T-helper 1 cell treated with Interleukin-12 subunit alpha and Interleukin-12 subunit beta and Interleukin-4 antibody, amounts not matched to agents 30 ng/mL and 1 ng/mL, for 36 hours (primary cell): ENCODE measurements around the gene PRRG4. TPM values are rescaled to one million over a fixed set of nuclear protein-coding genes. Genes with fewer than 3 reads are reported as not detected.
"Not testable (repeated sequence)": the region's sequence is repeated elsewhere in the genome, so short reads cannot be mapped to it uniquely, and the experiment has no call there.

Experiments used
- intact Hi-C: fragments of 100-400 bp; cut with micrococcal nuclease; formaldehyde crosslinking; loops from one replicate; pipeline ENCODE4 v1.15.1; 2024
- total RNA-seq: library from RNA; stranded (reverse); gene quantifications from 2 replicates; pipeline ENCODE4 v1.2.3, GENCODE V29; 2022

The PRRG4 gene
- total RNA-seq, 1 donor from 2014 or later = 0.74 TPM

GRCh38 chr11:32829157-32829679 lies 509 bp upstream of the PRRG4 start:
- intact Hi-C loops = loop anchor here (2.0 to 5.0 kb wide), 4 partner anchors 64 to 333 kb away; partner anchors contain the start of genes CSTF3, EIF3M and QSER1

- intact Hi-C loops = no loop called here
Measured at GRCh38 chr11:32830413-32830738, 649 bp downstream of the PRRG4 start.

DNA sequence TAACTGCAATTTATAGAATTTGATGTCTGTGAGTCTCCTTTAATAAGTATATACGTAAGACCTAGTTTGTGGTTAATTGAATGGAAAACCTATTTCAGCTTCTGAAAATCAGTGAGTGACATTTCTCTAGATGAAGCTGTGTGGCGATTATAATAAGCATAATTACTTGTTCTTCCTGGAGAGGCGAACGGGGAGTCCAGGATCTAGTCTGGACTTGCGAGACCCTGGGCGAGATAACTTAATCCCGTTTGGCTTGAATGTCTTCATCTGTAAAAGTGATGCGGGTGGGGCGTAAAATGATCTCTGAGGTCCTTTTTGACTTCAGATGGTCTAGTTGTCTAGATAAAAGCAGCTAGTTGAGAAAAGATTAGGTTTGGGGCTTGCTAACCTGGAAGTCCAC lies 1.1 kb downstream of the PRRG4 start:
- intact Hi-C loops = no loop called here

DNA sequence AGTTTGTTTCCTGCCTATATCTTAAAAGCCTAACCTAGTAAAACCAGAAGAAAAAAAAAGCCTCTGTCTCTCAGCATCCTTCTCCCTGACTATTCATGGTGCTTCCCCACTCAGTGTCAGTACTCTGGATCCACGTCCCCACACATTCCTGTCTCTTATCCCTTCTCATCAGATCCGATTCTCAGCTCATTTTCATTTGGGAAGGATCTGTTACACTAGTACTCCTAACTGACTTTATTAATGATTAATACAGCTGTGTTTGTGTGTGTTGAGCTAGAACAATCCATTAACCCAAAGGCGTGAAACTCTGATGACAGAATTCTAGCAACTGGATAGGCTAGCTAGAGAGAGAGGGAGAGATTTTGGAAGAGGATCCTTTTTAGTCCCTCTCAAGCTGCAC lies 1.5 kb downstream of the PRRG4 start:
- intact Hi-C loops = no loop called here

DNA sequence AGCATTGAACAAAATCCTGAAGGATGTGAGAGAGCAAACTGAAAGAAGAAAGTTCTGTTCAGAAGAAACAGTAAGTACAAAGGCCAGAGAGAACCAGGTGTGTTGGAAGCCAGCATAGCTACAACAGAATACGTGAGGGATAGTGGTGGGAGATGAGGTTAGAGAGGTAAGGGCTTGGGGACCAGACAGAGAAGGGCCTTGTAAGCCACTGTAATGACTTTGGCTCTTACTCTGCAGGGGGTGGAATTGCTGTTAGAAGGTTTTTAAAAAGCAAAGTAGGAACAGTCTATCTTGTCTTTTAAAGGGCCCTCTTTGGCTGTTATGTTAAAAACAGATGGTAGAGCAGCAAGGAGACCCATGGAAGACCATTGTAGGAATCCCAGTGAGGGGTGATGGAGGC lies 4.2 kb downstream of the PRRG4 start:
- intact Hi-C loops = no loop called here

DNA sequence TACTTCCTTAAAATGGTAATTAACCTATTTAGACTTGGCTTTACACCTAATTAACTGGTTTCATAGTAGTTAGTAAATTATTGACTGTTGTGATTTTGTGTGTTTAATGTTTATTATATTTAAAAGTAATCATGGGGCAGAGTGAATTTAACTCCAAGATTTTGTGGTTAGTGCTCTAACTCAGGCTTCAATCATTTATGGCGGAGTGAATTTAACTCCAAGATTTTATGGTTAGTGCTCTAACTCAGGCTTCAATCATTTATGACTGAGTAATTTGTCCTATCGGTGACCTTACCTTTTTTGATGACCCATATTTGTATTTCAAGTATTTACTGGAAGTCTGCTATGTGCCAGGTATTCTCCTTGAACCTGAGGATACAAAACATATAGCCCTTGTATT lies 7.2 kb downstream of the PRRG4 start:
- intact Hi-C loops = no loop called here

DNA sequence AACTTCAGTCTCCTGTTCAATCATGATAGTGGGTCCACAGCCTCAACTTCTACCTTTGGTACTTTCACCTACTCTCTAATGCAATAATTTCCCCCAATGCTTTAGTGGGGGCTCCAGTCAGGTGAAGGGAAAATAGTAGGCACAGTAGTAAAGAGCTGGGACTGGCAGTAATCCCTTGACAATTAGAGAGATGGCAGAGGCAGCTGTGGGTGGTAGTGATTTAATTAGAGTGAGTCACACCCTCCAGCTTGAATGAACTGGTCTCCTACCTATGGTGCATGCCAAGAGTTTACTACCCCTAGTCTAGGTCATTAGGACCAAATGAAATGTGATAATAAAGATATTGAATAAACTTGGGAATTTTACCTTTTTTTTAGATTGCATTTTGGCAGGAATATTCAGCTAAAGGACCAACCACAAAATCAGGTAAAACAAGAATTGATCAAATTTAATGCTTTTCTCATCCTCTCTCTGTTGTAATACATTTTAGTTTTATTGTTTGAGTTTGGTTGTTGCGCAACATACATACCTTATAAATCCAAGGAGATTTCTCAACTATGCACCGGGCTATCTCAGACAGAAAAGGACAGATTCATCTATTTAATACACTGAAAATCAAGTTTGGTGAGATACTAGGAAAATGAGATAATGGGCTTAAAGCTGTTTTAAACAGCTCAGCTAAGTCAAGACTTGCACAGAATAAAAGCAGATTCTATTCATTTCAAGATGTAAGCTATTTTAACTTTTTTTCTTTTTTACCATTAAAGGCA lies 9.0 kb downstream of the PRRG4 start:
- intact Hi-C loops = no loop called here

DNA sequence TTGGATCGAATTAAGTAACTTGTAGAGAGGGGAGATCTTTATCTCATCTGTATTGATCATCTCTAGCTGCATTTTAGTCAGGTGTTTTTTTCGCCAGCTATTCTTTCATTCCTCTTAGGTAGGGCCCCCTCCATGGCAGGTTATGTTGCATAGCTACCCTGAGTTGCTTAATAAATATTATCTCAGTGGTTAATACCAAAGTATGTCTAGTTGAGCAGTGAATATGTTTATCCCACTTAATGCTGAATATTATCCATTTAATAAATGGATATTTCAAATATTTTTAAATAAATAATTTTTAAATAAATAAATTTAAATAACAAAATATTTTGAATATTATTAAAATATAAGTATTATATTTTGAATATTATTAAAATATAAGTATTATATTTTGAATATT lies 9.6 kb downstream of the PRRG4 start:
- intact Hi-C loops = no loop called here

DNA sequence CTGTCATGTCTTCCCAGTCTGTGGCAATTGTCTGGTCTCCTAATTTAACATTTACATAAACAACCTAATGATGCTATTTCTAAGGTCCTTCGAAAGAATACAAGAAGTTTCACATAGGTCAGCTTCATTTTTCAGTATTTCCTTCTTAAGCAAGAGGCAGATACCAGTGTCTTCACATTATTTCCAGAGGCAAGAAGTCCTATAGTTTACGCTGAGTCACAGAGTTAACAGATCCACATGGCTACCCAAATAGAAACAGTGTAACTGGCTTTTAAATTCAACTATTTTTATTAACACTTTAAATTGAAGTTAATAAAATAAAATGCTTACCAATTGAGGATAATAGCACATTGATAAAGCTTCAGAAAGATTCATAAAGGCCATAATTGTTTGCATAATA lies 10.9 kb downstream of the PRRG4 start:
- intact Hi-C loops = no loop called here

GRCh38 chr11:32843544-32843943 lies 13.8 kb downstream of the PRRG4 start:
- intact Hi-C loops = no loop called here

- intact Hi-C loops = no loop called here
Measured at GRCh38 chr11:32847511-32847910, 17.8 kb downstream of the PRRG4 start.

GRCh38 chr11:32849761-32850160 lies 20.0 kb downstream of the PRRG4 start:
- intact Hi-C loops = no loop called here

DNA sequence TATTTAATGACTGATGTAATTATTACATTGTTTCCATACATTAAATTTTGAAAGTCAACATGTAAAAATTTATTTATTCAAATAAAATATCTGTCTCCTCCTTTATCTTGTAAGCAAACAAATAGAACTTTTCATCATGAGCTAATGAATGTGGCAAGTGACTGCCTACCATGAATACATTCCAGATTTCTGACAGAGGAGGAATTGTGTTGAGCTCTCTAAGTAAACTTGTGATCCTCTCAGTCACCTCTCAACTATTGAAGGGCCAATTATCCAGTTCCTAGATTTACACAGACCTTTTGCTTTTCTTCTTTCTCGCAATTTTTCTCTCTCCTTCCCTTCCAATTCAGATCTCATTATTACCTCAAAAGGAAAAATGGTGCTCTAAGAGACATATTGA lies 21.5 kb downstream of the PRRG4 start:
- intact Hi-C loops = no loop called here

- intact Hi-C loops = no loop called here
Measured at GRCh38 chr11:32852207-32852606, 22.5 kb downstream of the PRRG4 start.

- intact Hi-C loops = no loop called here
Measured at GRCh38 chr11:32855601-32856000, 25.9 kb downstream of the PRRG4 start.

- intact Hi-C loops = no loop called here
Measured at GRCh38 chr11:32858731-32859130, 29.0 kb downstream of the PRRG4 start.

GRCh38 chr11:32861850-32862577 lies 32.3 kb downstream of the PRRG4 start:
- intact Hi-C loops = no loop called here

- intact Hi-C loops = no loop called here
Measured at GRCh38 chr11:32864555-32864954, 34.8 kb downstream of the PRRG4 start.

GRCh38 chr11:32868752-32869151 lies 39.0 kb downstream of the PRRG4 start:
- intact Hi-C loops = not testable (repeated sequence)

GRCh38 chr11:32870676-32871075 lies 40.9 kb downstream of the PRRG4 start:
- intact Hi-C loops = no loop called here

- intact Hi-C loops = no loop called here
Measured at GRCh38 chr11:32874132-32874531, 44.4 kb downstream of the PRRG4 start.

DNA sequence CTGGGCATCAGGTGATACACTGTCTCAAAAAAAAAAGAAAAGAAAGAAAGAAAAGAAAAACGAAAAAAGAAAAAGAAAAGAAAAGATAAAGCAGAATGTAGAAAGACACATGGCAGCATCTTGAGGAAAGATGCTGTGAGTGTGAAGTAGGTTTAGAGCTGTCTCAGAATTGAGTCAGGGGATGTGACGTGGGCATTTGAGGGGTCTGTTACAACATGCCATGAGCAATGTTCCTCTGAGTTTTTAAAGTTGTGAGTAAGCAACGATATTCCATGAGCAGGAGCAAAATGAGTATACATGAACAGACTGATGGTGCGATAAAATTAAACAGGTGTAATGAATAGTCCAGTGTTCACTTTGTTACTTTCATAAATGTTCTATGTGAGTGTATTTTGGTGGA lies 51.6 kb downstream of the PRRG4 start:
- intact Hi-C loops = no loop called here

- intact Hi-C loops = no loop called here
Measured at GRCh38 chr11:32883421-32883820, 53.7 kb downstream of the PRRG4 start.
